Activated naive CD8-positive, alpha-beta T cell treated with anti-CD3 and anti-CD28 coated beads for 36 hours (primary cell): Measurements from ENCODE around the gene ZIC1. TPM values are rescaled to one million over a fixed set of nuclear protein-coding genes. Genes with fewer than 3 reads are reported as not detected.

ENCODE experiments used
- DNase-seq: peaks from one replicate; pipeline ENCODE4 v3.0.0; 2021
- H3K27ac Mint-ChIP-seq: one replicate; pipeline ENCODE4 v1.8.0; 2022; ENCODE audit warnings: mild to moderate bottlenecking, moderate library complexity, mixed read lengths
- H3K27me3 Mint-ChIP-seq: one replicate; pipeline ENCODE4 v1.8.0; 2022; ENCODE audit warnings: mild to moderate bottlenecking, mixed read lengths
- H3K36me3 Mint-ChIP-seq: one replicate; pipeline ENCODE4 v1.8.0; 2021; ENCODE audit warnings: mild to moderate bottlenecking, mixed read lengths
- H3K4me1 Mint-ChIP-seq: one replicate; pipeline ENCODE4 v1.8.0; 2021; ENCODE audit warnings: mixed read lengths
- H3K4me3 Mint-ChIP-seq: one replicate; pipeline ENCODE4 v1.8.0; 2022; ENCODE audit warnings: mild to moderate bottlenecking, moderate library complexity, mixed read lengths
- H3K9me3 Mint-ChIP-seq: one replicate; pipeline ENCODE4 v1.8.0; 2022; ENCODE audit warnings: mixed read lengths
- total RNA-seq, 2 experiments: library from RNA; stranded (reverse); gene quantifications; one replicate each; pipeline ENCODE4 v1.2.3, GENCODE V29; 2021

ZIC1 gene
- total RNA-seq, 2 experiments from 2014 or later, result not detected

GRCh38 chr3:147417551-147418295, 8.6 kb downstream of the ZIC1 start:
- no peak overlapping the region for H3K4me3 Mint-ChIP-seq

GRCh38 chr3:147418371-147418781, 9.2 kb downstream of the ZIC1 start:
- Mint-ChIP-seq H3K4me1 (peaks cover 5% of the 10 kb centered on the region), H3K9me3 (peaks cover 21% of the 10 kb centered on the region), H3K4me3 (no peak overlapping the region), H3K27me3 (peaks cover 96% of the 10 kb centered on the region), H3K36me3 (peaks cover 4% of the 10 kb centered on the region), H3K27ac (no peak overlapping the region)
- DNase-seq, result no peak

More at GRCh38 chr3:147417551-147418295, 8.6 kb downstream of the ZIC1 start:
- Mint-ChIP-seq H3K9me3 (peaks cover 23% of the 10 kb centered on the region), H3K4me1 (peaks cover 9% of the 10 kb centered on the region), H3K27ac (no peak overlapping the region), H3K36me3 (peaks cover 7% of the 10 kb centered on the region), H3K27me3 (peaks cover 96% of the 10 kb centered on the region)
- DNase-seq, result no peak

- Mint-ChIP-seq H3K9me3 (peaks cover 19% of the 10 kb centered on the region), H3K4me1 (peaks cover 1% of the 10 kb centered on the region), H3K36me3 (peaks cover 4% of the 10 kb centered on the region), H3K27ac (no peak overlapping the region), H3K27me3 (peaks cover 98% of the 10 kb centered on the region), H3K4me3 (no peak overlapping the region)
- no peak for DNase-seq
Measured at GRCh38 chr3:147418808-147419701, 9.9 kb downstream of the ZIC1 start.

- peaks cover 94% of the 10 kb centered on the region for H3K27me3 Mint-ChIP-seq
- no peak overlapping the region for H3K27ac Mint-ChIP-seq
- no peak overlapping the region for H3K4me3 Mint-ChIP-seq
- H3K9me3 Mint-ChIP-seq, result peaks cover 16% of the 10 kb centered on the region
- no peaks in the 10 kb centered on the region for H3K4me1 Mint-ChIP-seq
- peaks cover 4% of the 10 kb centered on the region for H3K36me3 Mint-ChIP-seq
- no peak for DNase-seq
Measured at GRCh38 chr3:147419781-147420224, 10.6 kb downstream of the ZIC1 start.

- Mint-ChIP-seq H3K27me3 (peaks cover 94% of the 10 kb centered on the region), H3K27ac (no peak overlapping the region), H3K9me3 (peaks cover 16% of the 10 kb centered on the region), H3K36me3 (peaks cover 4% of the 10 kb centered on the region), H3K4me3 (no peak overlapping the region), H3K4me1 (no peaks in the 10 kb centered on the region)
- DNase-seq, result no peak
Measured at GRCh38 chr3:147420353-147421183, 11.4 kb downstream of the ZIC1 start.

GRCh38 chr3:147421184-147421912, 12.2 kb downstream of the ZIC1 start:
- Mint-ChIP-seq H3K27me3 (peaks cover 91% of the 10 kb centered on the region), H3K4me1 (no peaks in the 10 kb centered on the region), H3K36me3 (peaks cover 4% of the 10 kb centered on the region), H3K9me3 (peaks cover 16% of the 10 kb centered on the region), H3K4me3 (no peak overlapping the region), H3K27ac (no peak overlapping the region)
- no peak for DNase-seq

GRCh38 chr3:147422196-147422595, 13.0 kb downstream of the ZIC1 start:
- peaks cover 16% of the 10 kb centered on the region for H3K9me3 Mint-ChIP-seq
- H3K27me3 Mint-ChIP-seq, result peaks cover 84% of the 10 kb centered on the region
- H3K36me3 Mint-ChIP-seq, result peaks cover 4% of the 10 kb centered on the region
- H3K27ac Mint-ChIP-seq, result no peak overlapping the region
- H3K4me3 Mint-ChIP-seq, result no peak overlapping the region
- DNase-seq, result no peak
- H3K4me1 Mint-ChIP-seq, result no peaks in the 10 kb centered on the region

- Mint-ChIP-seq H3K27me3 (peaks cover 78% of the 10 kb centered on the region), H3K4me1 (no peaks in the 10 kb centered on the region), H3K36me3 (peaks cover 4% of the 10 kb centered on the region), H3K9me3 (peaks cover 13% of the 10 kb centered on the region), H3K4me3 (no peak overlapping the region), H3K27ac (peak overlapping the region; percentile 10)
- DNase-seq, result no peak
Measured at GRCh38 chr3:147422601-147423536, 13.7 kb downstream of the ZIC1 start.

GRCh38 chr3:147423537-147423797, 14.3 kb downstream of the ZIC1 start:
- H3K27ac Mint-ChIP-seq, result no peak overlapping the region

GRCh38 chr3:147423798-147424580, 14.8 kb downstream of the ZIC1 start:
- Mint-ChIP-seq H3K36me3 (peaks cover 1% of the 10 kb centered on the region), H3K4me3 (no peak overlapping the region), H3K4me1 (no peaks in the 10 kb centered on the region), H3K27ac (no peak overlapping the region), H3K27me3 (peaks cover 70% of the 10 kb centered on the region), H3K9me3 (peaks cover 12% of the 10 kb centered on the region)
- no peak for DNase-seq

More at GRCh38 chr3:147423537-147423797, 14.3 kb downstream of the ZIC1 start:
- no peak for DNase-seq
- Mint-ChIP-seq H3K4me1 (no peaks in the 10 kb centered on the region), H3K36me3 (peaks cover 4% of the 10 kb centered on the region), H3K4me3 (no peak overlapping the region), H3K27me3 (peaks cover 75% of the 10 kb centered on the region), H3K9me3 (peaks cover 12% of the 10 kb centered on the region)

- Mint-ChIP-seq H3K27ac (no peak overlapping the region), H3K4me3 (no peak overlapping the region), H3K4me1 (no peaks in the 10 kb centered on the region), H3K9me3 (peaks cover 9% of the 10 kb centered on the region), H3K27me3 (peaks cover 62% of the 10 kb centered on the region), H3K36me3 (peaks cover 1% of the 10 kb centered on the region)
- DNase-seq, result no peak
Measured at GRCh38 chr3:147424581-147425387, 15.6 kb downstream of the ZIC1 start.

- peaks cover 5% of the 10 kb centered on the region for H3K9me3 Mint-ChIP-seq
- peaks cover 1% of the 10 kb centered on the region for H3K36me3 Mint-ChIP-seq
- H3K4me1 Mint-ChIP-seq, result no peaks in the 10 kb centered on the region
- no peak for DNase-seq
- H3K27ac Mint-ChIP-seq, result no peak overlapping the region
- H3K27me3 Mint-ChIP-seq, result peaks cover 58% of the 10 kb centered on the region
- H3K4me3 Mint-ChIP-seq, result no peak overlapping the region
Measured at GRCh38 chr3:147425388-147425850, 16.3 kb downstream of the ZIC1 start.
